Measurements from ENCODE around the gene SUMO2.
"Not testable (repeated sequence)": the region's sequence is repeated elsewhere in the genome, so short reads cannot be mapped to it uniquely, and the experiment has no call there.

Gene SUMO2

GRCh38 chr17:75128694-75129505 lies 53.9 kb downstream of the SUMO2 start:
- intact Hi-C loops (cut with DNase I), result no loop called here
- DNase-seq, result peak in 3 of 10 donors; percentile 37 to 77 (median 72)

GRCh38 chr17:75127936-75128335 lies 54.8 kb downstream of the SUMO2 start:
- intact Hi-C loops (cut with DNase I), result not testable (repeated sequence)

DNA sequence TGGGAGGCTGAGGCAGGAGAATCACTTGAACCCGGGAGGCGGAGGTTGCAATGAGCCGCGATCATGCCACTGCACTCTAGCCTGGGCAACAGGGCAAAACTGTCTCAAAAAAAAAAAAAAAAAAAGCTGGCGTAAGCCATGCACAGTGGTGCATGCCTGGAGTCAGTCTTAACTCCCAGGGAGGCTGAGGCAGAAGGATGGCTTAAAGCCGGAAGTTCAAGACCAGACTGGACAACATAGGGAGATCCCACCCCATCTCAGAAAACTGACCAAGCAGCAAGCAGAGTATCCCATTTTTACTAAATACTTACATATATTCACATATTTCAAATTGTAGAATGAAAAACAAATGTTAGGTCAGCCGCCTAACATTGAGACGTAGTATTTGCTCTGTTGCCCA lies 55.8 kb downstream of the SUMO2 start:
- DNase-seq, result peak in 1 of 10 donors; percentile 40
- intact Hi-C loops (cut with DNase I), result no loop called here

More at GRCh38 chr17:75127936-75128335, 54.8 kb downstream of the SUMO2 start:
- DNase-seq, result not testable (repeated sequence)

GRCh38 chr17:75125984-75126383 lies 56.8 kb downstream of the SUMO2 start:
- peak in 2 of 10 donors; percentile 23 to 28 for DNase-seq
- intact Hi-C loops (cut with DNase I), result no loop called here

GRCh38 chr17:75124819-75125162 lies 58.0 kb downstream of the SUMO2 start:
- intact Hi-C loops (cut with DNase I), result no loop called here
- DNase-seq, result peak in 2 of 10 donors; percentile 39 to 41

GRCh38 chr17:75124041-75124818 lies 58.5 kb downstream of the SUMO2 start:
- intact Hi-C loops (cut with DNase I), result no loop called here
- DNase-seq, result peak in 6 of 10 donors; percentile 19 to 86 (median 58)

DNA sequence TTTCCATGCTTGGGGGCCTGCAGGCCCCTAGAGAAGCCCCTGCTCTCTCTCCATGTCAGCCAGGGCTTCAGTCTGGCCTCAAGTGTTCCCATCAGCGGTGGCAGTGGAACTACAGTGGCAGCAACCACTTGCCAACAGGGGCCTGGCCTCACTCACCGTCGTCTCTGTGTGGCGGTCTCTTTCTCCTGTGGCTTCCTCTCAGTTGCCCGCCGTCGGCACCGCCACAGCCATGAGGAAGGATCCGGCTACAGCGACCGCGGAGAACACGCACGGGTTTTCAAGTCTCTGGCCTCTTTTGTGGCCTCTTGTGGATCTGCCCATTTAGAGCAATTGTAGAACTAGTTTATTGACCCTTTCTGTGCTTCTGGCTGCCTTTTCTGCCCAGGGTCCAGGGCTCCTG lies 64.5 kb downstream of the SUMO2 start:
- intact Hi-C loops (cut with DNase I), result no loop called here

GRCh38 chr17:75116737-75117136 lies 66.0 kb downstream of the SUMO2 start:
- intact Hi-C loops (cut with DNase I), result no loop called here
- DNase-seq, result peak in 1 of 10 donors; percentile 25

More for the DNA sequence above, 64.5 kb downstream of the SUMO2 start:
- DNase-seq, result peak in 2 of 10 donors; percentile 20 to 35
